DOHH2 (cell line): ENCODE measurements around the gene FNDC10.

Experiments
- H3F3A ChIP-seq: fragments of 200-600 bp; sonication (generic), shearing (Covaris generic); 2 replicates; pipeline ENCODE4 v1.6.0; 2016; ENCODE audit warnings: antibody characterized with exemption, mild to moderate bottlenecking; ENCODE audit not compliant: control insufficient read depth, insufficient read depth
- H3K27ac ChIP-seq: fragments of 200-600 bp; sonication (generic); 2 replicates; pipeline ENCODE4 v1.5.1; 2014; ENCODE audit warnings: low read depth, mild to moderate bottlenecking, low read length, moderate library complexity
- H3K27me3 ChIP-seq: fragments of 200-600 bp; sonication (generic); 2 replicates; pipeline ENCODE4 v1.6.1; 2014; ENCODE audit warnings: mild to moderate bottlenecking, low read length, mixed read lengths; ENCODE audit not compliant: control insufficient read depth
- H3K36me3 ChIP-seq: fragments of 200-600 bp; sonication (generic); 2 replicates; pipeline ENCODE4 v1.6.1; 2014; ENCODE audit warnings: mild to moderate bottlenecking, low read length, moderate library complexity, mixed read lengths; ENCODE audit not compliant: control insufficient read depth
- H3K4me1 ChIP-seq: fragments of 200-600 bp; sonication (generic); 2 replicates; pipeline ENCODE4 v1.6.1; 2014; ENCODE audit warnings: mild to moderate bottlenecking, low read length, mixed read lengths; ENCODE audit not compliant: control insufficient read depth
- H3K4me2 ChIP-seq: fragments of 200-600 bp; sonication (generic); 2 replicates; pipeline ENCODE4 v1.6.0; 2014; ENCODE audit warnings: mild to moderate bottlenecking, low read length, moderate library complexity
- H3K4me3 ChIP-seq: fragments of 200-600 bp; sonication (generic); 2 replicates; pipeline ENCODE4 v1.5.1; 2014; ENCODE audit warnings: mild to moderate bottlenecking, low read length, mixed read lengths
- H3K79me2 ChIP-seq: fragments of 200-600 bp; sonication (generic); 2 replicates; pipeline ENCODE4 v1.6.1; 2014; ENCODE audit warnings: mild to moderate bottlenecking, low read length, mixed read lengths; ENCODE audit not compliant: control insufficient read depth
- H3K9me2 ChIP-seq: fragments of 200-600 bp; sonication (generic); replicated peaks from 2 replicates; pipeline ENCODE4 v1.6.1; 2014; ENCODE audit warnings: mild to moderate bottlenecking, low read length, mixed read lengths; ENCODE audit not compliant: control insufficient read depth
- H3K9me3 ChIP-seq: fragments of 200-600 bp; sonication (generic); 2 replicates; pipeline ENCODE4 v1.6.1; 2014; ENCODE audit warnings: antibody characterized with exemption, low read length, mixed read lengths; ENCODE audit not compliant: control insufficient read depth, insufficient read depth
- H4K20me1 ChIP-seq: fragments of 200-600 bp; sonication (generic); 2 replicates; pipeline ENCODE4 v1.6.0; 2014; ENCODE audit warnings: low read depth, mild to moderate bottlenecking, antibody characterized with exemption, low read length, moderate library complexity; ENCODE audit not compliant: control insufficient read depth, insufficient read depth
- CTCF ChIP-seq: fragments of 200-600 bp; sonication (generic); IDR thresholded peaks from one replicate; pipeline ENCODE4 v1.5.1; 2014; ENCODE audit warnings: antibody characterized with exemption, mild to moderate bottlenecking, low read depth, low read length; ENCODE audit not compliant: poor library complexity, severe bottlenecking
- EZH2phosphoT487 ChIP-seq: fragments of 200-600 bp; sonication (generic); IDR thresholded peaks from 2 replicates; pipeline ENCODE4 v1.6.1; 2017; ENCODE audit warnings: borderline replicate concordance, mild to moderate bottlenecking, antibody characterized with exemption, low read length, moderate library complexity, mixed read lengths

Gene FNDC10

GRCh38 chr1:1599030-1599934, 653 bp downstream of the FNDC10 start:
- Histone ChIP-seq H3K4me1 (peaks cover 25% of the 10 kb centered on the region), H3K27ac (no peak overlapping the region), H3F3A (no peaks in the 10 kb centered on the region; the same call in 1 of the 2 replicates), H3K79me2 (no peaks in the 10 kb centered on the region), H3K9me3 (no peaks in the 10 kb centered on the region), H3K4me3 (no peak overlapping the region), H3K36me3 (no peaks in the 10 kb centered on the region), H3K27me3 (peaks cover 53% of the 10 kb centered on the region), H3K9me2 (no peaks in the 10 kb centered on the region), H4K20me1 (0 out of 2 replicates have a peak, but pooled peaks cover 3% of the 10 kb centered on the region), H3K4me2 (peak overlapping the region; percentile 36; the same call in 1 of the 2 replicates)
- TF ChIP-seq CTCF (no peak), EZH2phosphoT487 (no peak)

- peaks cover 53% of the 10 kb centered on the region for H3K27me3 ChIP-seq
- 0 out of 2 replicates have a peak, but pooled peaks cover 3% of the 10 kb centered on the region for H4K20me1 ChIP-seq
- H3K4me2 ChIP-seq: no peak overlapping the region
- H3K9me2 ChIP-seq: no peaks in the 10 kb centered on the region
- H3K9me3 ChIP-seq: no peaks in the 10 kb centered on the region
- no peak overlapping the region for H3K4me3 ChIP-seq
- TF ChIP-seq CTCF: no peak
- TF ChIP-seq EZH2phosphoT487: no peak
- no peaks in the 10 kb centered on the region for H3K79me2 ChIP-seq
- H3K27ac ChIP-seq: no peak overlapping the region
- no peaks in the 10 kb centered on the region for H3K36me3 ChIP-seq
- H3K4me1 ChIP-seq: peaks cover 24% of the 10 kb centered on the region
- no peaks in the 10 kb centered on the region; the same call in 1 of the 2 replicates for H3F3A ChIP-seq
Measured at GRCh38 chr1:1598720-1599029, 1.3 kb downstream of the FNDC10 start.

- Histone ChIP-seq H4K20me1 (0 out of 2 replicates have a peak, but pooled peaks cover 3% of the 10 kb centered on the region), H3K27ac (no peak overlapping the region), H3K4me2 (0 out of 2 replicates have a peak overlapping the region, but pooled peaks have one; percentile 16), H3K36me3 (no peaks in the 10 kb centered on the region), H3K27me3 (peaks cover 48% of the 10 kb centered on the region), H3K9me2 (no peaks in the 10 kb centered on the region), H3K9me3 (no peaks in the 10 kb centered on the region), H3K4me3 (no peak overlapping the region), H3F3A (no peaks in the 10 kb centered on the region; the same call in 1 of the 2 replicates), H3K4me1 (peaks cover 19% of the 10 kb centered on the region), H3K79me2 (no peaks in the 10 kb centered on the region)
- TF ChIP-seq CTCF (no peak), EZH2phosphoT487 (no peak)
Measured at GRCh38 chr1:1598051-1598719, 1.8 kb downstream of the FNDC10 start.
